GM19324 (cell line): Measurements from ENCODE around the gene CXorf49.
"Not testable (repeated sequence)": the region's sequence is repeated elsewhere in the genome, so short reads cannot be mapped to it uniquely, and the experiment has no call there.

Experiments used
- ATAC-seq: cut with Tn5 transposase; IDR thresholded peaks from one replicate; pipeline ENCODE4 v1.9.1; 2021; ENCODE audit warnings: mild to moderate bottlenecking, moderate library complexity; ENCODE audit not compliant: unreplicated experiment, low FRiP score

CXorf49 gene

GRCh38 chrX:71718185-71718584 lies at the start of gene CXorf49:
Gene CXorf49 (minus strand): TSS chrX:71718285. CDS start chrX:71718151, 134 bp downstream.
- not testable (repeated sequence) for ATAC-seq

- not testable (repeated sequence) for ATAC-seq
Observed at GRCh38 chrX:71767134-71767533, 49.0 kb upstream of the CXorf49 start.

GRCh38 chrX:71765613-71766012 lies 47.5 kb upstream of the CXorf49 start:
- not testable (repeated sequence) for ATAC-seq

GRCh38 chrX:71764832-71765231 lies 46.7 kb upstream of the CXorf49 start:
- not testable (repeated sequence) for ATAC-seq

- ATAC-seq, result not testable (repeated sequence)
Observed at GRCh38 chrX:71763049-71763448, 45.0 kb upstream of the CXorf49 start, which contains the start of gene CXorf49B. Gene CXorf49B (plus strand): TSS chrX:71763349. CDS start chrX:71763424, 75 bp downstream.

GRCh38 chrX:71760688-71761281 lies 42.7 kb upstream of the CXorf49 start:
- ATAC-seq, result not testable (repeated sequence)

- ATAC-seq, result not testable (repeated sequence)
Observed at GRCh38 chrX:71720289-71720886, 2.3 kb upstream of the CXorf49 start.

GRCh38 chrX:71719195-71719594 lies 1.1 kb upstream of the CXorf49 start:
- ATAC-seq, result not testable (repeated sequence)

- not testable (repeated sequence) for ATAC-seq
Observed at GRCh38 chrX:71716323-71716722, 1.8 kb downstream of the CXorf49 start.

GRCh38 chrX:71715551-71715950 lies 2.5 kb downstream of the CXorf49 start:
- ATAC-seq, result not testable (repeated sequence)

- not testable (repeated sequence) for ATAC-seq
Observed at GRCh38 chrX:71714064-71714463, 4.0 kb downstream of the CXorf49 start.

GRCh38 chrX:71702853-71703252 lies 15.2 kb downstream of the CXorf49 start:
- not testable (repeated sequence) for ATAC-seq

- ATAC-seq, result not testable (repeated sequence)
Observed at GRCh38 chrX:71699023-71699344, 19.1 kb downstream of the CXorf49 start.

- ATAC-seq, result not testable (repeated sequence)
Observed at GRCh38 chrX:71698299-71699022, 19.6 kb downstream of the CXorf49 start.

GRCh38 chrX:71697466-71698298 lies 20.4 kb downstream of the CXorf49 start:
- ATAC-seq, result not testable (repeated sequence)

- not testable (repeated sequence) for ATAC-seq
Observed at GRCh38 chrX:71696641-71697465, 21.2 kb downstream of the CXorf49 start.

GRCh38 chrX:71679575-71680207 lies 38.4 kb downstream of the CXorf49 start:
- ATAC-seq, result no peak

- ATAC-seq, result not testable (repeated sequence)
Observed at GRCh38 chrX:71677195-71677594, 40.9 kb downstream of the CXorf49 start.
